Epithelial cell of prostate (primary cell): ENCODE data around the gene ASPM.

Experiments
- DNase-seq: peaks from one replicate; pipeline ENCODE4 v3.0.0-alpha.2; 2011; ENCODE audit warnings: low read depth, low spot score
- H3K27ac ChIP-seq: fragments of 450-650 bp; 2 replicates; pipeline ENCODE4 v1.5.1; 2017; ENCODE audit warnings: mild to moderate bottlenecking

ASPM gene

GRCh38 chr1:197093226-197093885 is 53.1 kb downstream of the ASPM start:
- H3K27ac ChIP-seq: no peak overlapping the region
- peak; percentile 3 for DNase-seq

GRCh38 chr1:197092491-197093023 is 53.9 kb downstream of the ASPM start:
- DNase-seq: no peak

GRCh38 chr1:197083474-197083873 is 63.0 kb downstream of the ASPM start:
- no peak overlapping the region for H3K27ac ChIP-seq
- no peak for DNase-seq

More at GRCh38 chr1:197092491-197093023, 53.9 kb downstream of the ASPM start:
- no peak overlapping the region for H3K27ac ChIP-seq

DNA sequence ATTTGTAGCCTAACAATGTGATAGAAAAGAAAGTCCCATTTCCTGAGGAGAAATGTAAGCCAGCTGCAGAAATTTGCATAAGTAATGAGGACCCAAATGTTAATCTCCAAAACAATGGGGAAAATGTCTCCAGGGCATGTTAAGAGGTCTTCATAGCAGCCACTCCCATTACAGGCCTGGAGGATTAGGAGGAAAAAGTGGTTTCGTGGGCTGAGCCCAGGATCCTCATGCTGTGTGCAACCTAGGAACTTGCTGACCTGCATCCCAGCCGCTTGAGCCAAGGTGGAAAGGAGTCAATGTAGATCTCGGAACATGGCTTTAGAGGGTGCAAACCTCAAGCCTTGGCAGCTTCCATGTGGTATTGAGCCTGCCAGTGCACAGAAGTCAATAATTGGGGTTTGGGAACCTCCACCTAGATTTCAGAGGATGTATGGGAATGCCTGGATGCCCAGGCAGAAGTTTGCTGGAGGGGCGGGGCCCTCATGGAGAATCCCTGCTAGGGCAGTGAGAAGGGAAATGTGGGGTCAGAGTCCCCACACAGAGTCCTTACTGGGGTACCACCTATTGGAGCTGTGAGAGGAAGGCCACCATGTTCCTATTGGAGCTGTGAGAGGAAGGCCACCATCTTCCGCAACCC is 65.2 kb downstream of the ASPM start:
- H3K27ac ChIP-seq: no peak overlapping the region
- DNase-seq: no peak

- no peak for DNase-seq
- H3K27ac ChIP-seq: no peak overlapping the region
These were observed 66.1 kb downstream of the ASPM start for GRCh38 chr1:197080323-197080722.

- DNase-seq: no peak
- no peak overlapping the region for H3K27ac ChIP-seq
These were observed 69.9 kb downstream of the ASPM start for GRCh38 chr1:197076585-197076984.

DNA sequence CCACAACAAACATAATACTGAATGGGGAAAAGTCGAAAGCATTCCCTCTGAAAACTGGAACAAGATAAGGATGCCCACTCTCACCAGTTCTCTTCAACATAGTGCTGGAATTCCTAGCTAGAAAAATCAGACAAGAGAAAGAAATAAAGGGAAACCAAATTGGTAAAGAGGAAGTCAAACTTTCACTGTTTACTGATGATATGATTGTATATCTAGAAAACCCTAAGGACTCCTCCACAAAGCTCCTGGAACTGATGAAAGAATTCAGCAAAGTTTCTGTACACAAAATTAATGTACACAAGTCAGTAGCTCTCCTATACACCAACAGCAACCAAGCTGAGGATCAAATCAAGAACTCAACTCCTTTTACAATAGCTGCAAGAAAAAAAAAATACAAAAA is 72.5 kb downstream of the ASPM start:
- H3K27ac ChIP-seq: no peak overlapping the region
- DNase-seq: no peak

DNA sequence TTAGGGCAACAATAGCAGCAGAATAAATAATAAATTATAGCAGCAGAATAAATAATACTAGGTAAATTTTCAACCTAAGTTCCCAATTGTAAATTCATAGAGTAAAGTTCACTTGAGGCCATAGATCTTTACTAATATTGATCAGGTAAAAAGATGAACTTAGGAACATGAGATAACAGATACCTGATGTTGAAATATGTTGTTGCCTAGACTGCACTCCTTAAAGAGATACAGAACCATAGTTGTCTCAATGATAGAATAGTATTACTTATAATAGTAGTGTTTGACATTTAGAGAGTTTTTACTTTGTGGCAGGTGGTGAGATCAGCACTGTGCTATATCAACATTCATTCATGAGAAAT is 79.0 kb downstream of the ASPM start:
- no peak overlapping the region for H3K27ac ChIP-seq
- DNase-seq: no peak

DNA sequence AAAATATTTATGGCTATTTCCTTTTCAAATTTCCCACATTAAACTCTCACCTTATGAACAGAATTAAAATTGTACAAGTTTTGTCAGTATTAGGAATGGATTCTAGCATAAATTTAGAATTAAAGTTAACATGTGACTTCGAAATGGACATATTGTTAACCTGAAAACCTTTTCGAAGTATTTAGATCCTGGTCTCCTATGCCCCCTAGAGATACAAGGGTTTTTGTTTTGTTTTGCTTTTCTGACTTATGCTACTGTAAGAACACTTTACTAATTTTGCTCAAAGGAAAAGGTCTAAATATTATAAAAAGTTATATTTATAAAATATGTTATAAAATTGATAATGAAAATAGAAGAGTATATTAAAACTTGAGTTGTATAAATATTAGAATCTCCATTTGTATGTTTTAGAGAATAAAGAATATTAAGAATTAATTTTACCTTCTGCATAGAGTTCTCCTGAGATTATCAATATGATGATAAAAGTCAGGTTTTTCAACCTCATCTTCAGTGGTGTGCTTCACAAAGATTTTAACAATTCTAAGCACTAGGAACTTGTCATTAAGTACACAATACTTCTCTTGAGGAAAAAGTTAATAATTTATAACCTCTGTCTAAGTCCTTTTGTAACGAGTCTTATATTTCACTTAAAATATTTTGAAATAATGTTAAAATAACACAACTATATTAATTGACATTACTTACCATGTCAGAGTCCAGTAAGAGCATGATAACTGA is 79.6 kb downstream of the ASPM start, which contains the start of gene F13B:
Gene F13B (minus strand): TSS at position 542 of the 738 bp plus-strand sequence. CDS start 37 bp downstream, at position 505.
- H3K27ac ChIP-seq: no peak within 1 kb of the TSS
- no peak for DNase-seq

DNA sequence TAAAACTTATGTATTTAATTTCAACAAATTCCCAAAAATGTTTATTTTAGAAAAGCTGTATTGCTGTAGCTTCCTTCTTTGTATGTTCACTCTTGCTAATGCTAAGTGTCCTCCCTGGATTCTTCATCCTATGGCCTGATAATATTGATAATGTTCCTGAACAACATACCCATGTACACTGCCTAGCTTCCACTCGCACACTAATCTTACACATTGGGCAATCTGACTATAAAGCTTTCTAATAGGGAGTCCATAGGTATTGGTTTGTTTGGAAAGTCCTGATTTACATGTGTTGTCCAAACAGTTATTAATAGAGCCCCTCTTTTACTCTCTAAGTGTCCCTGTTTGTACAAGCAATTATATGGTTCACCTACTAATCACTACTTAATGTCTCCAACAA is 80.2 kb downstream of the ASPM start:
- no peak for DNase-seq
- no peak overlapping the region for H3K27ac ChIP-seq

GRCh38 chr1:197065559-197065958 is 80.9 kb downstream of the ASPM start:
- no peak overlapping the region for H3K27ac ChIP-seq
- no peak for DNase-seq

- no peak overlapping the region for H3K27ac ChIP-seq
- no peak for DNase-seq
These were observed 83.3 kb downstream of the ASPM start for GRCh38 chr1:197063212-197063611.

DNA sequence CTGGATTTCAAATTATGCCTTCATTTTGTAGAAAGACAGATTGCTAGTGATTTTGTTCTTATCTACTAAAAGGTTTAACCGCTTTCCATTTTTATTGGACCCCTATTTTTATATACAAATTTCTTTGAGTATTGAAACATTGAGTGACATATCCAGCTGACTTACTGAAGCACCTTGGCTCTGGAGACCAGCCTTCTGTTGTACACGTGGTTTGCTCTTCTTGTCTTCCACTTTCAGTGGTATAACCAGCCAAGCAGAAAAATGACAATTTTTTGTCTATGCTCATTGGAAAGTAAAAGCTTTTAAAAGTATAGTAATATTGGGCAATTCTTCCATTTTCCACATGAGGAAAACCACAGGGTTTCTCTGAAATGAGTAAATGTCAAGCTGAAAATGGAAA is 83.8 kb downstream of the ASPM start:
- DNase-seq: no peak

GRCh38 chr1:197049100-197049499 is 97.4 kb downstream of the ASPM start:
- DNase-seq: no peak
- no peak overlapping the region for H3K27ac ChIP-seq

More for the DNA sequence above, 83.8 kb downstream of the ASPM start:
- no peak overlapping the region for H3K27ac ChIP-seq

- DNase-seq: no peak
- no peak overlapping the region for H3K27ac ChIP-seq
These were observed 103.7 kb downstream of the ASPM start for GRCh38 chr1:197042676-197043341.

- H3K27ac ChIP-seq: no peak overlapping the region
These were observed 104.7 kb downstream of the ASPM start for GRCh38 chr1:197041486-197042353.

DNA sequence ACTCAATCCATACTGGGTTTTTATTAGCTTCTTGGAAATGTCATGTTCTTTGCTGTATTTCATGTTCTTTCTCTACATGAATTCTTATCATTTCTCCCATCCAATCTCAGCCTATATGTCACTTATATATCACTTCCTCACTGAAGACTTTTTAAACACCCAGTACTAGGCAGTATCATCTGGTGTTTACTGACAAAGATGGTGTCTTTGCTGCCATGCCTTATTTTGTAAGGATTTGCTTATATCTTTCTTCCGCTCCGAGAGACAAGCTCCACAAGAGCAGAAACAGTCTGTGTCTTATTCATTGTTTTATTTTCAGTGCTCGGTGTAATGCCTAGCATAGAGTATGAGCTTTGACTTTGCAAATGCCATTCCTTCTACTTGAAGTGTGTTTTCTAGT is 109.6 kb downstream of the ASPM start:
- H3K27ac ChIP-seq: no peak overlapping the region
- DNase-seq: no peak

More at GRCh38 chr1:197041486-197042353, 104.7 kb downstream of the ASPM start:
- DNase-seq: no peak

DNA sequence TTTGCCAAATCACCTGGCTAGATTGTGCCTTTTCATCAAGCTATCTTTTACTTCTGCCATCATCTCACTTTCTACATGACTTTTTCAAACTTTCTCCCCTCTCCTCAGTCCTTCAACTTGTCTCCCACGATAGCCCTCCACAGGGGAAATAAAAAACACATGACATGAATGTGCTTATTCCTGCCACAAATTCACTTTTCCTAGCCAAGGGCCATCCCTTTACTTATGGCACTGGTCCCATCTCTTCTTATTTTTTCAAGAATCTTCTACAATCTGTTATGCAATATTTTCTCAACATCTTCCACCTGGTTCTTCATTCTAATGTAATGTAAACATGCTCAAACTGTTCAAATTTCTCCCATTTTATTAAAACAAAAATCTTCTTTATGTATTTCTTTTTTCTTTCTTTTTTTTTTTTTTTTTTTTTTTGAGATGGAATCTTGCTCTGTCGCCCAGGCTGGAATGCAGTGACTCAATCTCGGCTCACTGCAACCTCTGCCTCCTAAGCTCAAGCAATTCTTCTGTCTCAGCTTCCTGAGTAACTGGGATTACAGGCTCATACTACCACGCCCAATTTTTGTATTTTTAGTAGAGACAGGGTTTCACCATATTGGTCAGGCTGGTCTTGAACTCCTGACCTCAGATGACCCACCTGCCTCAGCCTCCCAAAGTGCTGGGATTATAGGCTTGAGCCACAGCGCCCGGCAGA is 111.7 kb downstream of the ASPM start:
- peak; percentile 45 for DNase-seq
- peak overlapping the region; percentile 44 for H3K27ac ChIP-seq
